ENCODE measurements around the gene SLC9A3. TPM values are rescaled to one million over a fixed set of nuclear protein-coding genes. Genes with fewer than 3 reads are reported as not detected.

Gene SLC9A3
- total RNA-seq, 1 experiment from 2014 or later = 1.5 TPM

DNA sequence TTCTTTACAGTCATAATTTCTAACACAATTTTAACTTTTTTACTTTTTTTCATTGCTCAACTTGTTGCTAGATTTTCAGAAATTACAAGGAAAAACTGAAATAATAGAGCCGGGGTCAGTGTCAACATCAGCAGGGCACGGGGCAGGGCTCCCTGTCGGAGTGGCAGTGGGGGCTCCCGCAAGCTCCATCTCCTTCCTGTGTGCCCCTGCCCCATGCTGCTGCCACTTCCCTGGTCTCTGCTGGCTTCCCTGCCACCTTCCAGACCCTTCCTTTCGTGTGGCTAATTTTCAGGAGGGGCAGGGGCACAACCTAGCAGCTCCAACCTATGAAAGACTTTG is 82.3 kb downstream of the SLC9A3 start:
- ChIA-PET CTCF (interaction anchor here (1.5 kb wide), 1 partner anchor 28 kb away, joined by 4 read pairs; no protein-coding TSS in a partner anchor), RAD21 (ENCODE audit: low non-redundant PET in 1 of 2, low total read pairs in 2 of 2, uncharacterized antibody in 2 of 2, unreplicated experiment in 2 of 2) (no interaction called here), POLR2A (interaction anchor here (0.7 kb wide), 1 partner anchor 918 kb away, joined by 3 read pairs; no protein-coding TSS in a partner anchor)
- Histone ChIP-seq H3K27ac (ENCODE audit: low read depth, low read length) (peak overlapping the region; percentile 86; the same call in 1 of the 2 replicates), H2AFZ (ENCODE audit: low read depth, low read length, poor library complexity, severe bottlenecking) (no peak overlapping the region), H3K9me2 (ENCODE audit: insufficient read depth) (no peaks in the 10 kb centered on the region), H4K20me1 (ENCODE audit: insufficient read depth) (0 out of 2 replicates have a peak, but pooled peaks cover 3% of the 10 kb centered on the region), H3K4me3 (replicated peaks in 1 of 2; ENCODE audit: low read depth in 1 of 2, low read length in 2 of 2) (peak overlapping the region; percentile 98 to 99), H3K4me2 (ENCODE audit: low read length) (peak overlapping the region; percentile 99), H3K9me3 (ENCODE audit: control insufficient read depth in 1 of 2, insufficient read depth in 1 of 2, low read depth in 1 of 2, low read length in 2 of 2) (no peaks in the 10 kb centered on the region), H3K79me2 (ENCODE audit: insufficient read depth, low read length) (peaks cover 38% of the 10 kb centered on the region), H3K9ac (ENCODE audit: low read length) (peak overlapping the region; percentile 87), H3K36me3 (ENCODE audit: control insufficient read depth in 1 of 2, insufficient read depth in 2 of 2, low read length in 2 of 2) (peaks cover under 1 to 3% of the 10 kb centered on the region in 2 experiments; a peak in 2 of 4 replicates), H3K27me3 (ENCODE audit: insufficient read depth, low read length) (no peaks in the 10 kb centered on the region), H3K4me1 (ENCODE audit: control insufficient read depth in 1 of 2, insufficient read depth in 2 of 2, low read length in 2 of 2) (peaks cover 12 to 30% of the 10 kb centered on the region in 2 experiments)
- ATAC-seq (no peak), DNase-seq (ENCODE audit: low read depth, low spot score) (no peak)
- intact Hi-C loops (cut with micrococcal nuclease) = loop anchor here (10.0 kb wide), 2 partner anchors 463 to 723 kb away; no protein-coding TSS in a partner anchor
- TF ChIP-seq EZH2 (IDR thresholded peaks at IDR 0.05) = no peak
- no peak for TF ChIP-seq EZH2phosphoT487 (IDR thresholded peaks at IDR 0.05; ENCODE audit: borderline replicate concordance)
- no peak for TF ChIP-seq ZFX (IDR thresholded peaks at IDR 0.05)
- no peak for TF ChIP-seq POLR2AphosphoS5 (IDR thresholded peaks at IDR 0.05; ENCODE audit: low read depth, low read length)
- no peak for TF ChIP-seq EGR1 (IDR thresholded peaks at IDR 0.05; ENCODE audit: low read depth)
- TF ChIP-seq POLR2A (IDR thresholded peaks at IDR 0.05; ENCODE audit: borderline replicate concordance, extremely low read depth, insufficient read depth, insufficient read length) = no peak
- TF ChIP-seq, protein P1, sequence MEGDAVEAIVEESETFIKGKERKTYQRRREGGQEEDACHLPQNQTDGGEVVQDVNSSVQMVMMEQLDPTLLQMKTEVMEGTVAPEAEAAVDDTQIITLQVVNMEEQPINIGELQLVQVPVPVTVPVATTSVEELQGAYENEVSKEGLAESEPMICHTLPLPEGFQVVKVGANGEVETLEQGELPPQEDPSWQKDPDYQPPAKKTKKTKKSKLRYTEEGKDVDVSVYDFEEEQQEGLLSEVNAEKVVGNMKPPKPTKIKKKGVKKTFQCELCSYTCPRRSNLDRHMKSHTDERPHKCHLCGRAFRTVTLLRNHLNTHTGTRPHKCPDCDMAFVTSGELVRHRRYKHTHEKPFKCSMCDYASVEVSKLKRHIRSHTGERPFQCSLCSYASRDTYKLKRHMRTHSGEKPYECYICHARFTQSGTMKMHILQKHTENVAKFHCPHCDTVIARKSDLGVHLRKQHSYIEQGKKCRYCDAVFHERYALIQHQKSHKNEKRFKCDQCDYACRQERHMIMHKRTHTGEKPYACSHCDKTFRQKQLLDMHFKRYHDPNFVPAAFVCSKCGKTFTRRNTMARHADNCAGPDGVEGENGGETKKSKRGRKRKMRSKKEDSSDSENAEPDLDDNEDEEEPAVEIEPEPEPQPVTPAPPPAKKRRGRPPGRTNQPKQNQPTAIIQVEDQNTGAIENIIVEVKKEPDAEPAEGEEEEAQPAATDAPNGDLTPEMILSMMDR (IDR thresholded peaks at IDR 0.05 in 2 of 3, conservative IDR thresholded peaks at IDR 0.05 in 1 of 3; ENCODE audit: borderline replicate concordance in 1 of 3, insufficient read depth in 1 of 3, low read depth in 2 of 3, low read length in 2 of 3) = no peak
- TF ChIP-seq SIN3A (IDR thresholded peaks at IDR 0.05; ENCODE audit: low read depth) = no peak
- TF ChIP-seq, protein P2, sequence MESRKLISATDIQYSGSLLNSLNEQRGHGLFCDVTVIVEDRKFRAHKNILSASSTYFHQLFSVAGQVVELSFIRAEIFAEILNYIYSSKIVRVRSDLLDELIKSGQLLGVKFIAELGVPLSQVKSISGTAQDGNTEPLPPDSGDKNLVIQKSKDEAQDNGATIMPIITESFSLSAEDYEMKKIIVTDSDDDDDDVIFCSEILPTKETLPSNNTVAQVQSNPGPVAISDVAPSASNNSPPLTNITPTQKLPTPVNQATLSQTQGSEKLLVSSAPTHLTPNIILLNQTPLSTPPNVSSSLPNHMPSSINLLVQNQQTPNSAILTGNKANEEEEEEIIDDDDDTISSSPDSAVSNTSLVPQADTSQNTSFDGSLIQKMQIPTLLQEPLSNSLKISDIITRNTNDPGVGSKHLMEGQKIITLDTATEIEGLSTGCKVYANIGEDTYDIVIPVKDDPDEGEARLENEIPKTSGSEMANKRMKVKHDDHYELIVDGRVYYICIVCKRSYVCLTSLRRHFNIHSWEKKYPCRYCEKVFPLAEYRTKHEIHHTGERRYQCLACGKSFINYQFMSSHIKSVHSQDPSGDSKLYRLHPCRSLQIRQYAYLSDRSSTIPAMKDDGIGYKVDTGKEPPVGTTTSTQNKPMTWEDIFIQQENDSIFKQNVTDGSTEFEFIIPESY (IDR thresholded peaks at IDR 0.05; ENCODE audit: extremely low read depth, insufficient replicate concordance, low read length) = no peak
- no peak for TF ChIP-seq ELF1 (IDR thresholded peaks at IDR 0.05; ENCODE audit: borderline replicate concordance, low read depth)
- TF ChIP-seq, protein P3, sequence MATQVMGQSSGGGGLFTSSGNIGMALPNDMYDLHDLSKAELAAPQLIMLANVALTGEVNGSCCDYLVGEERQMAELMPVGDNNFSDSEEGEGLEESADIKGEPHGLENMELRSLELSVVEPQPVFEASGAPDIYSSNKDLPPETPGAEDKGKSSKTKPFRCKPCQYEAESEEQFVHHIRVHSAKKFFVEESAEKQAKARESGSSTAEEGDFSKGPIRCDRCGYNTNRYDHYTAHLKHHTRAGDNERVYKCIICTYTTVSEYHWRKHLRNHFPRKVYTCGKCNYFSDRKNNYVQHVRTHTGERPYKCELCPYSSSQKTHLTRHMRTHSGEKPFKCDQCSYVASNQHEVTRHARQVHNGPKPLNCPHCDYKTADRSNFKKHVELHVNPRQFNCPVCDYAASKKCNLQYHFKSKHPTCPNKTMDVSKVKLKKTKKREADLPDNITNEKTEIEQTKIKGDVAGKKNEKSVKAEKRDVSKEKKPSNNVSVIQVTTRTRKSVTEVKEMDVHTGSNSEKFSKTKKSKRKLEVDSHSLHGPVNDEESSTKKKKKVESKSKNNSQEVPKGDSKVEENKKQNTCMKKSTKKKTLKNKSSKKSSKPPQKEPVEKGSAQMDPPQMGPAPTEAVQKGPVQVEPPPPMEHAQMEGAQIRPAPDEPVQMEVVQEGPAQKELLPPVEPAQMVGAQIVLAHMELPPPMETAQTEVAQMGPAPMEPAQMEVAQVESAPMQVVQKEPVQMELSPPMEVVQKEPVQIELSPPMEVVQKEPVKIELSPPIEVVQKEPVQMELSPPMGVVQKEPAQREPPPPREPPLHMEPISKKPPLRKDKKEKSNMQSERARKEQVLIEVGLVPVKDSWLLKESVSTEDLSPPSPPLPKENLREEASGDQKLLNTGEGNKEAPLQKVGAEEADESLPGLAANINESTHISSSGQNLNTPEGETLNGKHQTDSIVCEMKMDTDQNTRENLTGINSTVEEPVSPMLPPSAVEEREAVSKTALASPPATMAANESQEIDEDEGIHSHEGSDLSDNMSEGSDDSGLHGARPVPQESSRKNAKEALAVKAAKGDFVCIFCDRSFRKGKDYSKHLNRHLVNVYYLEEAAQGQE (IDR thresholded peaks at IDR 0.05; ENCODE audit: low read depth) = no peak
- TF ChIP-seq JUND (IDR thresholded peaks at IDR 0.05) = no peak
- TF ChIP-seq TCF7L2 (IDR thresholded peaks at IDR 0.05; ENCODE audit: borderline replicate concordance, extremely low read depth, insufficient read depth, insufficient read length) = no peak
- no TSS peak for BruUV-seq (replicated peaks)
